ENCODE measurements around the gene SULT1E1.
"Not testable (repeated sequence)": the region's sequence is repeated elsewhere in the genome, so short reads cannot be mapped to it uniquely, and the experiment has no call there.

Gene SULT1E1

DNA sequence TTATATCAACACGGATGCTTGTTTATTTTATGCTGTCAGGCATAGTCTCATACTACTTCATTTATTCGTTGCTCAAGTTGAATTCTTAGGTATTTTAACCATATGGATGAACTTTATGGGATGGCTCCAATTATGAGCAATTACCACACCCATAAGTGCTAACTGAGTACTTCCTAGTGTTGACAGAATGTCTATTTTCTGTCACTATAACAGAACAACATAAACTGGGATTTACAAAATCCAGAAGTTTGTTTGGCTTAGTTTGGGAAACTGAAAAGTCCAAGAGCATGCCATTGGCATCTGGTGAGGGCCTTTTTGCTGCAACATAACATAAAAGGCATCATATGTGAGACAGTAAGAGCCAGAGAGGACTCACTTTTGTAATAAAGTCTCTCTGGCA, 21.0 kb downstream of the SULT1E1 start:
- DNase-seq, result no peak

- no peak for DNase-seq
These were observed 23.7 kb downstream of the SULT1E1 start for GRCh38 chr4:69836287-69836686.

DNA sequence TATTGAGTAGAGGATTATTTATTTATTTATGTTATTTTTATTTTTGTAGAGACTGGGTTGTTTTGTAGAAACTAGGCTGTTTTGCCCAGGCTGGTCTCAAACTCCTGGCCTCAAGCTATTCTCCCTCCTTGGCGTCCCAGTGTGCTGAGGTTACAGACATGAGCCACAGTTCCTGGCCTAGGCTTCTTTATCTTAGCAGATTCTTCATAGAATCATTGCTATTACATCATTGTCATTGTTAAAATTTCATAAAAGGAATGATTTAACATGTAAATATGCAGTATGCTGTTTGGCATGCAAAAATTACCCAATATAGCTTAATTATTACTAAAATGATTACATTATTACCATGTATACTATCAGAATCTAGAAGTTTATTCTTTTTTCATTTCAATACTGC, 24.2 kb downstream of the SULT1E1 start:
- DNase-seq, result no peak

- DNase-seq, result no peak
These were observed 26.7 kb downstream of the SULT1E1 start for GRCh38 chr4:69833251-69833650.

DNA sequence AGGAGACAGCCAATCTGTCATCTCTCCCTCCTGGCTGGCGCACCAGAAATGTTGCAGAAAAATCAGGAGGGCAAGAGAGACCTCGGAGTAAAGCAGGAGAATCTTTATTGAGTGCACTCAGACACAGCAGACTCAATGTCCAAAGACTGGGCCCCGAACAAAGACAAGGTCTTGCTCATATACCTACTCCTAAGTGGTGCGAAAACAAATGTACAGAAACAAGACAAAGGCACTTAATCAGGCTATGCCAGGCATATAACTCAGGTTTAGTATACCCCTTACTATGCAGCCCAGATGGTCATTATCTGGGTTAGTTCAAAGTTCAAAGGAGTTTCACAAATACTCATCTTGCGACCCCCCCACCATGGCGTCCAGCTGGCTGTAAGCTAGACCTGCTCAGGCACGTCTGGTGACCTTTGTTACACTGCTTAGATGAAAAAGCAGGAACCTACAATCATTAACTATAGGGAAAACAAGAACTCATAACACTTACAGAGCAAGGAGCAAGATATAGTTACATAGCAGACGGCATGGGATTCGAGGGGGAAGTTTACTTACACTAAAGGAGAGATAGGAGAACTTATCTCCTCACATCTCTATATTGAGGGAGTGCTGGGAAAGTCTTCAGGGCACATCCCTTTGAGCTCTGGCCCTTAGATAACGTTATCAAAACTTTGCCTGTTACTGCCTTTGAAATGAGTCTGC, 27.5 kb downstream of the SULT1E1 start:
- no peak for DNase-seq

DNA sequence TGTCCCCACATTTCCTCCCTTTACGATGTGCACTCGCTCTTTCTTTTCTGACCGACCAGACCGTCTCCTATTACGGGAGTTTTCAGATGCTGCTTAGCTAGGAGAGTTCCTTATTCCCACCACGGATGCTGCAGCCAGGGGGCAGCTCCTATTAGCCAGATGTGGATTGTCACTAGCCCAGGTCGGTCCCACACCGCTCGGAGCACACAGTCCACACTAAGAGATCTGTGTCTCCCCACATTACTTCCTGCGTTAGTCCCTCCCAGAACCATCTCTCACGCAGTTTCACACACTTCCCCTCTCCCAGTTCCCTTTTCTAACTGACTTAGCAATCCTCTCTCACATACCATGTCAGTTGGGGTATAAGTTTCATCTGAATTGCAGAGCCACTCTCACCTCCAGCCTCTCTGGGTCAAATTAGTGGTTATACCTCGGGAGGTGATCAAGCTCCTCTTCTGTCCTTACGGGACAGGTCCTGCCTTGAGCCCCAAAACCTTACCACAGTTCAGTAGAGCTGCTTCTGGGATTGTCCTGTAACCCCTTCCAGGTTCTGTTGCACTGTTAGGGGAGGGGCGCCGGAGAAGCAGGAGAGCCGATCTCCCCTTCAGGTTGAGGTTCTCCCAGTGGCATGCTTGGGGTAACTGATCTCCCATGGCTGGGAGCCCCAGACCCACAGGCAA, 28.2 kb downstream of the SULT1E1 start:
- peak; percentile 48 for DNase-seq

GRCh38 chr4:69831270-69831627, 28.7 kb downstream of the SULT1E1 start:
- no peak for DNase-seq

DNA sequence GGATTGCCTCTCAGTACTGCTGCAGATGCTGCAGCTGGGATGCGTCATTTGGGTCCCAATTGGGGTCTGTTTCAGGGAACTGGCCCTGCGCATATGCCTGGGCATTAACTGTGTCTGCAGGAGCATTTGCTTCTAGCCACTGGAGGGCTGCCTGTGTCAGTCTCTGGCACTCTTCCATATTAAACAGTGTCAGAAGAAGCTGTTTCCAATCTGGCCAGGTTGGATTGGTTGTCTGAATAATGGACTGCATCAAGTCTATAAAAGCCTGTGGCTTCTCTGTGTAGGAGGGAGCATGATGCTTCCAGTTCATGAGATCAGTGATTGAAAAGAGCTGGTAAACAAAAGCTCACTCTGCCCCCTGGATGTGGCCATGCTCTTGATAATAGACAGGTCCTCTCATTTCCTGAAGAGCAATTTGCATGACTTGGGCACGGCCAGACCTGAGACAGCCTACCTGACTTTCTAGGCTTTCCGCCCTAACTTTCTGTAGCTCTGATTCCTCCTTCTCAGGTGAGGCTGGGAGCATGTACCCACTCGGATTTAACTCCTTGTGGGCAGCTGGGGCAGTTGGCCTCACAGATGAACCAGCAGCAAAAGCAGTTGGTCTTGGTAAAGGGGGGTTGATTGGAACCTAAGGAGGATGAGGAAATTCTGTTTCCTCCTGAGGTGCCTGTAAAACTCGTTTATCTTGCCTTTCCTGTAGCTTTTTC, 29.2 kb downstream of the SULT1E1 start:
- DNase-seq, result no peak

- DNase-seq, result no peak
These were observed 29.8 kb downstream of the SULT1E1 start for GRCh38 chr4:69830192-69830559.

- DNase-seq, result no peak
These were observed 30.3 kb downstream of the SULT1E1 start for GRCh38 chr4:69829678-69830077.

DNA sequence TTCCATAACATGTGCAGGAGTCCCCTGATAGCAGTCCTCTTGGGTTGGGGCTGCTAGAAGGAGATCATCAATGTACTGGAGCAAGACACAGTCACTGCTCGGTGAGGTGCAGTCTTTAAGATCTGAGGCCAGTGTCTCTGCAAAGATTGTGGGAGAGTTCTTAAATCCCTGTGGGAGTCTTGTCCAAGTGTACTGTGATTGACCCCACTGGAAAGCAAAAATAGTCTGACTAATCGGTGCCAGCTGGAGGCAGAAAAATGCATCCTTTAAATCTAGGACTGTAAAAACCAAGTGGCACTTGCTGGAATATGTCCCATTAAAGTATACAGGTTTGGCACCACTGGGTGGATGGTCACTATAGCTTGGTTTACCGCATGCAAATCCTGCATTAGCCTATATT, 31.1 kb downstream of the SULT1E1 start:
- no peak for DNase-seq

DNA sequence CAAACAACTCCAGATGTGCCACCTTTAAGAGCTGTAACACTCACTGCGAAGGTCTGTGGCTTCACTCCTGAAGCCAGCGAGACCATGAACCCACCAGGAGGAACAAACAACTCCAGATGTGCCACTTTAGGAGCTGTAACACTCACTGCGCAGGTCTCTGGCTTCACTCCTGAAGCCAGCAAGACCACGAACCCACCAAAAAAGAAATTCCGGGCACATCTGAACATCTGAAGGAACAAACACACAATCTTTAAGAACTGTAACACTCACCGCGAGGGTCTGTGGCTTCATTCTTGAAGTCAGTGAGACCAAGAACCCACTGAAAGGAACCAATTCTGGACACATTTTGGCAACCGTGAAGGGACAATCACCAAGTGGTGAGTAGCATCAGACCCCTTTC, 34.9 kb downstream of the SULT1E1 start:
- not testable (repeated sequence) for DNase-seq

DNA sequence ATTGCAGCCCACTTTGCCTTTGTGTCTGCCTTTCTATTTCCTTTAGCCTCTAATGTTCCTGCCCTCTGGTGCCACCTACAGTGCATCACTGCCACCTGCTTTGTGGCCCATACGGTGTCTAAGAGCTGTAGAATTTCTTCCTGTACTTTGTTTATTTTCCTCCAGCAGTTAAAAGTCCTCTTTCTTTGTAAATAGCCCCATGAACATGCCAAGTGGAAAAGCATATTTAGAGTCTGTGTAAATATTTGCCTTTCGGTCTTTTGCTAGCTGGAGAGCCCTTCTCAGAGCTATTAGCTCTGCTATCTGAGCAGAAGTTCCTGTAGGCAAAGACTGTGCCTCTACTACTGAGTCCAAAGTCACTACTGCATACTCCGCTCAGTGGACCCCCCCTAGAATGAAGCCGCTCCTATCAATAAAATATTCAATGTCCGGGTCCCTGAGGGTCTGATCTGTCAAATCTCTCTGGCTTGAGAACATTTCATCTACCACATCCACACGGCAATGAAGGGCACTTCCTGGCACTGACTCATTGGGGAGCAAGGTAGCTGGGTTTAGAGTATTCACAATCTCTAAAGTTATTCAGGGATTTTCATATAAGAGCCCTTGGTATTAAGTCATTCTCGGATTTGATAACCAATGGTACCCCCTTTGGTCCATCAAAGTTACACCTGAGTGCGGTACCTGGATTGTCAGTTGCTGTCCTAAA, 36.3 kb downstream of the SULT1E1 start:
- peak; percentile 33 for DNase-seq

GRCh38 chr4:69823048-69823447, 36.9 kb downstream of the SULT1E1 start:
- no peak for DNase-seq

DNA sequence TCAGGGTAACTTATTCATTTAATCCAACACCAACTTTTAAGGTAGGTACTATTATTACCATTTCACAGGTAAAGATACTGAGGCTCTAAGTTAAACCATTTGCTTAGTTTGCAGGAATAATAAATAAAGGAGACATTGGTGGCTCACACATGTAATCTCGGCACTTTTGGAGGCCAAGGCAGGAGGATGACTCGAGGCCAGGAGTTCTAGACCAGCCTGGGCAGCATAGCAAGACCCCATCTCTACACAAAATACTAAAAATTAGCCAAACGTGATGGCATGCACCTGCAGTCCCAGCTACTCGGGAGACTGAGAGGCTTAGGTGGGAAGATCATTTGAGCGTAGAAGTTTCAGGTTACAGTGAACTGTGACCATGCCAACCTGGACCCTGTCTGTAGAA, 37.7 kb downstream of the SULT1E1 start:
- no peak for DNase-seq

DNA sequence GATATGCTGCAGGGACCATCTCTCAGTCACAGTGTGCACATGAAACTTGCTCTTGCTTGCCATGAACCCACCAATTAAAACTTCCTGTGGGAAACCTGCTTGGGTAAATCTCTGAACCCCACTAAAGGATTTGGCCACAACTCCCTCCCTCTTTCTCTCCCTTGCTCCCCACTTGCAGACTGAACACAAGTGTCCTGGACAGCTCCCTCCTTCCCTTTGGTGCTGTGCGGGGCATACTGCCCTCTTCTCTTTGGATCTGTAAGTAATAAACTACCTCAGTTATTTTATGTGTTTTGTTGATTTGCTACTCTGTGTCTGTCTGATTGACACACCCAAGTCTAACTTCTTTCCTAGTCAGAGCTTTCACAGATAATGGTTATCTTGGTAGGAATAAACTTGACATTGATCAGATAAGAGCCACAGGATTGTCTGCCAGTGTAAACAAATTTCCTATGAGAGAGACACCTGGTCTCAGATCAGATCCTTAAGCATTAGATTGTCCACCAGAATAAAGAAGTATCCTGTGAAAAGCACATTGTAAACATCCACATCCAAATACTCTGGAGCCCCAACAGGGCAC, 41.8 kb downstream of the SULT1E1 start:
- no peak for DNase-seq

DNA sequence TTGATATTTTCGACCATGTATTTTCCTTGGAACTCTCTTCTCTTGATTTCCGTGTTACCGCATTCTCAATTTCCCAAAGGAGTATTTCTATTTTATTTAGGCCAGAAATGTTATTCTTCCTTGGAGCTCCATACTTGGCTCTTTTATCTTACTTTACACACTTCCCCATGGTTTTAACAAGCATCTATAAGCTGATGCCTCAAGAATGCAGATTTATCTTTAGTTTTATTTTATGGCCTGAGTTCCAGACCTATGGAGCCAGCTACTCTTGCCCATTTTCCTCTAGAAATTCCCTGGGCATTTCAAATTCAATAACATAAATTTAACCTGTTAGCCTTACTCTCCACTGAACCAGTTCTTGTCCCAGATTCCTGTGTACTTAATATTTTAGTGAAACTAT, 43.7 kb downstream of the SULT1E1 start:
- no peak for DNase-seq

- no peak for DNase-seq
These were observed 46.3 kb downstream of the SULT1E1 start for GRCh38 chr4:69813628-69814027.

GRCh38 chr4:69811166-69811565, 48.8 kb downstream of the SULT1E1 start:
- DNase-seq, result no peak

- no peak for DNase-seq
These were observed 59.3 kb downstream of the SULT1E1 start for GRCh38 chr4:69800599-69800998.

DNA sequence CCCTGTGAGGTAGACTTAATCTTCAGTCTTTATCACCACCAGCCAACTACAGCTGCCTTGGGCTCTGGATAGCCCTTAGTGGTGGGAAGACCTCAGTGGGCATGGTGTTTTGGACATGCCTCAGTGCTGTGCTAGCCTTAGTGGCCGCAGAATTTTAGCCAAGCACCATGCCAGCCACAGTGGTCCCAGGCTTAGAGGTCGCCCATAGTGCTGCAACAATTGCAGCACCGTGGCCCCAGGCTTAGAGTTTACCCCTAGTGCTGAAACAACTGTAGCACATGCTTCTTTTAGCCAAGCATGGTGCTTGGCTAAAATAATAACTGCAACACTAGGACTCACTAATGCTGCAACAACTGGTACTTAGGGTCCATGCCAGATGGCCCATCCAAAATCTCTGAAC, 60.6 kb downstream of the SULT1E1 start:
- DNase-seq, result no peak

- no peak for DNase-seq
These were observed 66.2 kb downstream of the SULT1E1 start for GRCh38 chr4:69793732-69794131.

Measured in CD4-positive, alpha-beta T cell treated with Interleukin-15 for 1 hour (primary cell).